MM.1S (cell line): ENCODE results near the gene AGPAT3.

Experiments
- DNase-seq: peaks from one replicate; pipeline ENCODE4 v3.0.0-alpha.2; 2015
- H2AFZ ChIP-seq: fragments of 300-600 bp; sonication (generic); 2 replicates; pipeline ENCODE4 v1.6.0; 2016; ENCODE audit warnings: antibody characterized with exemption, low read length
- H3F3A ChIP-seq: fragments of 300-600 bp; sonication (generic); 2 replicates; pipeline ENCODE4 v1.6.1; 2016; ENCODE audit warnings: mild to moderate bottlenecking, antibody characterized with exemption, low read length, moderate library complexity, mixed read lengths; ENCODE audit not compliant: insufficient read depth
- H3K27ac ChIP-seq: fragments of 300-600 bp; sonication (generic); 2 replicates; pipeline ENCODE4 v1.5.1; 2016; ENCODE audit warnings: mild to moderate bottlenecking, low read length
- H3K27me3 ChIP-seq: fragments of 300-600 bp; sonication (generic); replicated peaks from 2 replicates; pipeline ENCODE4 v1.6.0; 2016; ENCODE audit warnings: low read length; ENCODE audit not compliant: insufficient read depth
- H3K36me3 ChIP-seq: fragments of 300-600 bp; sonication (generic); replicated peaks from 2 replicates; pipeline ENCODE4 v1.6.1; 2016; ENCODE audit warnings: mild to moderate bottlenecking, low read length, mixed read lengths; ENCODE audit not compliant: insufficient read depth
- H3K4me1 ChIP-seq: fragments of 300-600 bp; sonication (generic); 2 replicates; pipeline ENCODE4 v1.6.1; 2016; ENCODE audit warnings: low read length, mixed read lengths
- H3K4me2 ChIP-seq: fragments of 300-600 bp; sonication (generic); 2 replicates; pipeline ENCODE4 v1.6.0; 2016; ENCODE audit warnings: low read depth, low read length
- H3K4me3 ChIP-seq: fragments of 300-600 bp; sonication (generic); 2 replicates; pipeline ENCODE4 v1.5.1; 2016; ENCODE audit warnings: low read length, mixed read lengths
- H3K79me2 ChIP-seq: fragments of 300-600 bp; sonication (generic); 2 replicates; pipeline ENCODE4 v1.6.1; 2016; ENCODE audit warnings: mixed run types, low read length, mixed read lengths
- H3K9ac ChIP-seq: fragments of 300-600 bp; sonication (generic); 2 replicates; pipeline ENCODE4 v1.6.1; 2016; ENCODE audit warnings: low read length, mixed read lengths
- H3K9me2 ChIP-seq: fragments of 300-600 bp; sonication (generic); replicated peaks from 2 replicates; pipeline ENCODE4 v1.6.1; 2016; ENCODE audit warnings: mild to moderate bottlenecking, low read length, mixed read lengths; ENCODE audit not compliant: insufficient read depth
- H3K9me3 ChIP-seq: fragments of 300-600 bp; sonication (generic); replicated peaks from 2 replicates; pipeline ENCODE4 v1.6.1; 2016; ENCODE audit warnings: mild to moderate bottlenecking, low read length, mixed read lengths; ENCODE audit not compliant: insufficient read depth
- H4K20me1 ChIP-seq: fragments of 300-600 bp; sonication (generic); 2 replicates; pipeline ENCODE4 v1.6.1; 2016; ENCODE audit warnings: mild to moderate bottlenecking, low read length, moderate library complexity, mixed read lengths; ENCODE audit not compliant: insufficient read depth
- CTCF ChIP-seq: fragments of 300-600 bp; sonication (generic); IDR thresholded peaks from 2 replicates; pipeline ENCODE4 v1.5.1; 2016; ENCODE audit warnings: antibody characterized with exemption, low read length, mixed read lengths
- EZH2 ChIP-seq: fragments of 300-600 bp; sonication (generic); optimal IDR thresholded peaks from 2 replicates; pipeline ENCODE3; 2017; ENCODE audit warnings: low read depth, mild to moderate bottlenecking, antibody characterized with exemption, low read length, mixed read lengths
- EZH2phosphoT487 ChIP-seq: fragments of 300-600 bp; sonication (generic); IDR thresholded peaks from 2 replicates; pipeline ENCODE4 v1.6.1; 2018; ENCODE audit warnings: antibody characterized with exemption, low read length

AGPAT3 gene

GRCh38 chr21:43832158-43832550 is 32.9 kb upstream of the AGPAT3 start:
- TF ChIP-seq CTCF (no peak), EZH2 (no peak), EZH2phosphoT487 (no peak)
- H3K9me2 ChIP-seq, result no peaks in the 10 kb centered on the region

GRCh38 chr21:43832648-43833047 is 32.4 kb upstream of the AGPAT3 start:
- H3K27me3 ChIP-seq, result peaks cover 79% of the 10 kb centered on the region
- no peaks in the 10 kb centered on the region for H3K4me1 ChIP-seq
- no peak overlapping the region for H2AFZ ChIP-seq
- no peak overlapping the region for H3K4me2 ChIP-seq
- H3K36me3 ChIP-seq, result no peaks in the 10 kb centered on the region
- H3K9me2 ChIP-seq, result no peaks in the 10 kb centered on the region
- H3K79me2 ChIP-seq, result no peaks in the 10 kb centered on the region
- H3K9me3 ChIP-seq, result no peaks in the 10 kb centered on the region
- TF ChIP-seq CTCF, result no peak
- TF ChIP-seq EZH2, result no peak
- TF ChIP-seq EZH2phosphoT487, result no peak
- no peaks in the 10 kb centered on the region for H3F3A ChIP-seq
- no peak overlapping the region for H3K4me3 ChIP-seq
- H3K9ac ChIP-seq, result no peak overlapping the region
- no peaks in the 10 kb centered on the region for H4K20me1 ChIP-seq
- DNase-seq, result no peak
- no peak overlapping the region for H3K27ac ChIP-seq

More at GRCh38 chr21:43832158-43832550, 32.9 kb upstream of the AGPAT3 start:
- DNase-seq, result no peak
- H3K79me2 ChIP-seq, result no peaks in the 10 kb centered on the region
- H3F3A ChIP-seq, result no peaks in the 10 kb centered on the region
- no peaks in the 10 kb centered on the region for H4K20me1 ChIP-seq
- no peak overlapping the region for H3K4me3 ChIP-seq
- H3K27me3 ChIP-seq, result peaks cover 74% of the 10 kb centered on the region
- no peaks in the 10 kb centered on the region for H3K4me1 ChIP-seq
- H2AFZ ChIP-seq, result no peak overlapping the region
- H3K36me3 ChIP-seq, result no peaks in the 10 kb centered on the region
- H3K4me2 ChIP-seq, result no peak overlapping the region
- no peak overlapping the region for H3K27ac ChIP-seq
- no peak overlapping the region for H3K9ac ChIP-seq
- H3K9me3 ChIP-seq, result no peaks in the 10 kb centered on the region

DNA sequence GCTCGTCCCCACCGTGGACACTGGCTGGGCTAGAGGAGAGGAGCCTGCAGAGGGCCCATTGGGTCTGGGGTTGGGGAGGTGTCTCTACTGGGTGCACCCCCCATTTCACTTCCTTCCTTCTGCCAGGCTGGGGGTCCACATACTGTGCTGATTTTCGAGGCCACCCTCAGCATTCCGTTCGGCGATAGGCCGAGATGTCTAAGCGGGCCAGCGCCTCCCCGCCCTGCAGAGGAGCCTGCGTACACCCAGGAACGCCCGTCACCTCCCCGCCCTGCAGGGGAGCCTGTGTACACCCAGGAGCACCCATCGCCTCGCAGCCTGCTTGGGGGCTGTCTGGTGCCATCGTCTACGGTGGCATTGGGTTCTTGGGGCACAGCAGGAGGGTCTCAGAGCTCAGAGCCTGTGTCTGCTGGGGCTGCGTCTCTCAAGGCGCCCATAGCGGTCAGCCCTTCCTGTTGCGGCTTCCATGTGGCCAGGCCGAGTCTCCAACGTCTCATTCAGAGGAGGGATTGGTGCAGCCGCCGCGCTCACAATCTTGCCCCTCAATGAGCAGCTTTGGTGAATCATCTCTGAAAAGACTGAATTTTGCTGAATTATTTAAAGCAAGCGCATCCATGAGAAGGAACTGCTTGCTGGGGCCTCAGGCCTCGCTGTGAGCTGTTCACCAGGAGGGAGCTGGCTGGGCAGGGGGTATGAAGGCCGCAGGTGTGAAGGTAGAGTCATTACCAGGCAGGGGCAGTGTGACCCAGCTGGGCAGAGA is 30.7 kb upstream of the AGPAT3 start:
- H4K20me1 ChIP-seq, result no peaks in the 10 kb centered on the region
- H3K27ac ChIP-seq, result no peak overlapping the region
- H3K4me1 ChIP-seq, result no peaks in the 10 kb centered on the region
- H3K9me2 ChIP-seq, result no peaks in the 10 kb centered on the region
- H3K9ac ChIP-seq, result no peak overlapping the region
- H3K27me3 ChIP-seq, result peaks cover 88% of the 10 kb centered on the region
- H3F3A ChIP-seq, result no peaks in the 10 kb centered on the region
- TF ChIP-seq EZH2phosphoT487 (no peak), CTCF (no peak), EZH2 (no peak)
- H3K9me3 ChIP-seq, result no peaks in the 10 kb centered on the region
- H3K4me3 ChIP-seq, result no peak overlapping the region
- no peak overlapping the region for H2AFZ ChIP-seq
- H3K4me2 ChIP-seq, result no peak overlapping the region
- no peaks in the 10 kb centered on the region for H3K79me2 ChIP-seq
- DNase-seq, result no peak
- H3K36me3 ChIP-seq, result no peaks in the 10 kb centered on the region
